T-helper 2 cell treated with Interferon-gamma antibody and Interleukin-4, amounts not matched to agents 5 μg/mL and 100 μg/mL, for 36 hours (primary cell): ENCODE measurements around the gene FAM135A.
"Not testable (repeated sequence)": the region's sequence is repeated elsewhere in the genome, so short reads cannot be mapped to it uniquely, and the experiment has no call there.

Experiments
- DNase-seq: peaks from one replicate; pipeline ENCODE4 v3.0.0; 2021; ENCODE audit warnings: low spot score
- H3K27ac Mint-ChIP-seq: one replicate; pipeline ENCODE4 v1.8.0; 2021; ENCODE audit warnings: mild to moderate bottlenecking, mixed read lengths
- H3K27me3 Mint-ChIP-seq: one replicate; pipeline ENCODE4 v1.8.0; 2021; ENCODE audit warnings: low read depth, mixed read lengths
- H3K36me3 Mint-ChIP-seq: one replicate; pipeline ENCODE4 v1.8.0; 2021; ENCODE audit warnings: low read depth, mixed read lengths
- H3K4me1 Mint-ChIP-seq: one replicate; pipeline ENCODE4 v1.8.0; 2021; ENCODE audit warnings: low read depth, mixed read lengths
- H3K4me3 Mint-ChIP-seq: one replicate; pipeline ENCODE4 v1.8.0; 2022; ENCODE audit warnings: mild to moderate bottlenecking, moderate library complexity, mixed read lengths
- H3K9me3 Mint-ChIP-seq: one replicate; pipeline ENCODE4 v1.8.0; 2021; ENCODE audit warnings: mixed read lengths

Gene FAM135A

GRCh38 chr6:70459235-70459634, 45.9 kb downstream of the FAM135A start:
- Mint-ChIP-seq H3K27me3 (no peaks in the 10 kb centered on the region), H3K4me3 (no peak overlapping the region), H3K36me3 (peaks cover 2% of the 10 kb centered on the region), H3K4me1 (no peaks in the 10 kb centered on the region), H3K27ac (no peak overlapping the region), H3K9me3 (no peaks in the 10 kb centered on the region)
- no peak for DNase-seq

GRCh38 chr6:70459699-70460098, 46.4 kb downstream of the FAM135A start:
- not testable (repeated sequence) for H3K4me3 Mint-ChIP-seq, H3K27ac Mint-ChIP-seq, H3K4me1 Mint-ChIP-seq, DNase-seq, H3K9me3 Mint-ChIP-seq, H3K27me3 Mint-ChIP-seq, H3K36me3 Mint-ChIP-seq

DNA sequence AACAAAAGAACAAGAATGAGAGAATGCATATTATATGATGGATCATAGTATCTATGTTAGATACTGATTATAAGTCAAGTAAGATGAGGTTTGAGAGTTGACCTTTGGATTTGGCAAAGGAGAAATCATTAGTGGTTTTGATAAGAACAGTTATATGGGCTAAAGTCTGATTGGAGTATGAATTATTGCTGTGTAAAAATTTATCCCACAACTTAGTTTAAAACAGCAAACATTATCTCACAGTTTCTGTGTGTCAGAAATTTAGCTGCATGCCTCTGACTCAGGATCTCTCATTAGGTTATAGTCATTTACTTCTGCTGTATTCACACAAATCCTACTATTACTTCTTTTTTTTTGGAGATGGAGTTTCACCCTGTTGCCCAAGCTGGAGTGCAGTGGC, 56.7 kb downstream of the FAM135A start:
- no peaks in the 10 kb centered on the region for H3K4me1 Mint-ChIP-seq

DNA sequence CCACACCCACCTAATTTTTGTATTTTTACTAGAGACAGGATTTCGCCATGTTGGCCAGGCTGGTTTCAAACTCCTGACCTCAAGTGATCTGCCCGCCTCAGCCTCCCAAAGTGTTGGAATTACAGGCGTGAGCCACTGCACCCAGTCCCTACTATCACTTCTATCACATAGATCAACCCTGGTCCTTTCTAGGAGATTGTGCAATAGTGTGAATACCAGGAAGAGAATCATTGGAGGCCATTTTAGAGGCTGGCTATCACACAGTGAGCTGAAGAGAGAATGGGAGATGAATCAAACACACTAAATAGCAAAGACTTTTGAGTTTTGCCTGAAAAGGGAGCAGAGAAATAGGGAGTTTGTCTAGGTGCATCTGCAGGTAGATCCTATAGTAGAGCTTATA, 57.2 kb downstream of the FAM135A start:
- H3K36me3 Mint-ChIP-seq, H3K27ac Mint-ChIP-seq, DNase-seq, H3K9me3 Mint-ChIP-seq, H3K4me1 Mint-ChIP-seq, H3K27me3 Mint-ChIP-seq, H3K4me3 Mint-ChIP-seq: not testable (repeated sequence)

More for the DNA sequence above, 56.7 kb downstream of the FAM135A start:
- H3K9me3 Mint-ChIP-seq, result no peaks in the 10 kb centered on the region
- H3K27ac Mint-ChIP-seq, result no peak overlapping the region
- no peak for DNase-seq
- peaks cover 2% of the 10 kb centered on the region for H3K36me3 Mint-ChIP-seq
- no peak overlapping the region for H3K4me3 Mint-ChIP-seq
- no peaks in the 10 kb centered on the region for H3K27me3 Mint-ChIP-seq

DNA sequence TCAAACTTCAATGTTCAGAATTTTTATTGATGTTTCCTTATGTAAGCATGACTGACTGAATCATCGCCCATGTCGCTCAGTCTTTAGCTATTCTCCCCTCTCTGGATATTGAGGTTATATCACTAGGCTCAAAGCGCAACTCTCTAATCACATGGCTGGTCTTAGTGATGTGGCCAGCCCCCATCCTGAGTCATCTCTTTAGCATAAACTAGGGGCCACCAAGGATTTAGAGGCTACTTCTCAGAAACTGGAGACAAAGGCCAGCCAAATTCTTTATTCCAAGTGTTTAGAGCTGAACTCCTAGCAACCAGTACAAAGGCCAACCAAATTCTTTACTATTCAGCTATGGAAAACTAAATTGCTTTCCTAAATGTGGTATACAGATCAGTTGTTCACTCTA, 61.4 kb downstream of the FAM135A start:
- Mint-ChIP-seq H3K27me3 (no peaks in the 10 kb centered on the region), H3K4me3 (no peak overlapping the region), H3K4me1 (no peaks in the 10 kb centered on the region), H3K36me3 (peaks cover 8% of the 10 kb centered on the region), H3K9me3 (no peaks in the 10 kb centered on the region), H3K27ac (no peak overlapping the region)
- DNase-seq, result no peak

GRCh38 chr6:70479236-70479635, 65.9 kb downstream of the FAM135A start:
- DNase-seq, result no peak
- H3K4me3 Mint-ChIP-seq, result no peak overlapping the region
- peaks cover 8% of the 10 kb centered on the region for H3K36me3 Mint-ChIP-seq
- H3K4me1 Mint-ChIP-seq, result no peaks in the 10 kb centered on the region
- H3K9me3 Mint-ChIP-seq, result no peaks in the 10 kb centered on the region
- no peak overlapping the region for H3K27ac Mint-ChIP-seq
- no peaks in the 10 kb centered on the region for H3K27me3 Mint-ChIP-seq

GRCh38 chr6:70486638-70487037, 73.3 kb downstream of the FAM135A start:
- not testable (repeated sequence) for H3K9me3 Mint-ChIP-seq, H3K4me1 Mint-ChIP-seq, H3K36me3 Mint-ChIP-seq

DNA sequence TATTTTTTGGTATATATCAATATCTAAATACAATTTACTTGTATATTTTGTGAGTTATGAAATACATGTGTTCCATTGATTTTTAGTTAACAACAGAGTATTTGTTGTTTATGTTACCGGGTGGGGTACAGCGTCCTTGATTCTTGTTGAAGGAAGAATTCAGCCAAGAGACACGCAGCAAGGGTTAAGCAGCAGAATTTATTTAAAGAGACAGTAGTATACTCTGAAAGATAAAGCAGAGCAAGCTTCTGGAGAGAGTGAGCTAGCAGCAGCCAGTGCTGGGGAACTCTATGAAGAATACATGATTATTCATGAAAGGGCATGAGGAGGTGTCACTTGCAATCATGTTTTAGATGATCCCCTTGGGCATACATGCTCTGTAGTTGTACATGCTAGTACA, 76.1 kb downstream of the FAM135A start:
- Mint-ChIP-seq H3K27me3 (no peaks in the 10 kb centered on the region), H3K4me3 (no peak overlapping the region), H3K27ac (no peak overlapping the region), H3K4me1 (no peaks in the 10 kb centered on the region), H3K36me3 (no peaks in the 10 kb centered on the region), H3K9me3 (no peaks in the 10 kb centered on the region)
- no peak for DNase-seq

More at GRCh38 chr6:70486638-70487037, 73.3 kb downstream of the FAM135A start:
- not testable (repeated sequence) for H3K27ac Mint-ChIP-seq, DNase-seq, H3K27me3 Mint-ChIP-seq, H3K4me3 Mint-ChIP-seq

DNA sequence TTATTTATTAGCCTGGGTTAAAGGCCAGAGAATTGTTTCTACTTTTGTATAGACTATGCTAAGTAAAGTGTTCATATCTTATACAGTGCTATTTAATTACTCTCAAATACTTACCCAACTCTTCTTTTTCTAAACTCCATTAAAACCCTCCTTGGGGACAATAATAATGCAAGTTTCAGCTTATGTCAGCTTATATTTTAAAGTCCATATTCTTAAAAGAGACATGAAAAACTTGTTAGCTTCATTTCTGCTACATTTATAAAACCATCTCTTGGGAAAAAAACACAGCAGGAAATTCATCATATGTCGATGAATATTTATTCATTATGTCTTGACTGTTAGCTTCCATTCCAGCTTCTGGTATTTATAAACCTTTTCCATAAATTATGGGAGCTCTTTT, 81.5 kb downstream of the FAM135A start:
- H3K27ac Mint-ChIP-seq, result no peak overlapping the region
- H3K9me3 Mint-ChIP-seq, result no peaks in the 10 kb centered on the region
- DNase-seq, result no peak
- no peaks in the 10 kb centered on the region for H3K27me3 Mint-ChIP-seq
- no peak overlapping the region for H3K4me3 Mint-ChIP-seq
- H3K4me1 Mint-ChIP-seq, result no peaks in the 10 kb centered on the region
- H3K36me3 Mint-ChIP-seq, result no peaks in the 10 kb centered on the region

DNA sequence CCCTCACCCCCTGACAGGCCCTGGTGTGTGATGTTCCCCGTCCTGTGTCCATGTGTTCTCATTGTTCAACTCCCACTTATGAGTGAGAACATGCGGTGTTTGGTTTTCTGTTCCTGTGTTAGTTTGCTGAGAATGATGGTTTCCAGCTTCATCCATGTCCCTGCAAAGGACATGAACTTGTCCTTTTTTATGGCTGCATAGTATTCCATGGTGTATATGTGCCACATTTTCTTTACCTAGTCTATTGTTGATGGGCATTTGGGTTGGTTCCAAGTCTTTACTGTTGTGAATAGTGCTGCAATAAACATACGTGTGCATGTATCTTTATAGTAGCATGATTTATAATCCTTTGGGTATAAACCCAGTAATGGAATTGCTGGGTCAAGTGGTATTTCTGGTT, 82.5 kb downstream of the FAM135A start:
- not testable (repeated sequence) for H3K27me3 Mint-ChIP-seq, H3K36me3 Mint-ChIP-seq, H3K4me1 Mint-ChIP-seq

DNA sequence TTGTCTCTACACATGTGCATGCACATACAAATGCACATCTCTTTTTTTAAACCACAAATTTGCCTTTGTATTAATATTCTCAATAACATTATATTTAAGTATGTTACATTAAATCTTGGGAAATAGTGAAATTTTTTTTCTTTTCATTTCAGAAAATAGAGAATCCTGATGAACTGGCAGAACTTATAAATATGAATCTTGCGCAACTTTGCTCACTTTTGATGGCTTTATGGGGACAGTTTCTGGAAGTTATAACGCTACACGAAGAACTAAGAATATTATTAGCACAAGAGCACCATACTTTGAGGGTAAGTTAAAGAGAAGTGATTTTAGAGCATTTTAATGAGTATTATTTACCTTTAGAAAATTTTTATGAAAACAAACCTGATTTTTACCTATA, 89.2 kb downstream of the FAM135A start:
- Mint-ChIP-seq H3K4me1 (no peaks in the 10 kb centered on the region), H3K27ac (no peak overlapping the region), H3K9me3 (peaks cover 11% of the 10 kb centered on the region), H3K36me3 (peaks cover 22% of the 10 kb centered on the region), H3K27me3 (no peaks in the 10 kb centered on the region), H3K4me3 (no peak overlapping the region)
- DNase-seq, result no peak

More for the DNA sequence above, 82.5 kb downstream of the FAM135A start:
- not testable (repeated sequence) for H3K27ac Mint-ChIP-seq, H3K9me3 Mint-ChIP-seq, DNase-seq, H3K4me3 Mint-ChIP-seq

DNA sequence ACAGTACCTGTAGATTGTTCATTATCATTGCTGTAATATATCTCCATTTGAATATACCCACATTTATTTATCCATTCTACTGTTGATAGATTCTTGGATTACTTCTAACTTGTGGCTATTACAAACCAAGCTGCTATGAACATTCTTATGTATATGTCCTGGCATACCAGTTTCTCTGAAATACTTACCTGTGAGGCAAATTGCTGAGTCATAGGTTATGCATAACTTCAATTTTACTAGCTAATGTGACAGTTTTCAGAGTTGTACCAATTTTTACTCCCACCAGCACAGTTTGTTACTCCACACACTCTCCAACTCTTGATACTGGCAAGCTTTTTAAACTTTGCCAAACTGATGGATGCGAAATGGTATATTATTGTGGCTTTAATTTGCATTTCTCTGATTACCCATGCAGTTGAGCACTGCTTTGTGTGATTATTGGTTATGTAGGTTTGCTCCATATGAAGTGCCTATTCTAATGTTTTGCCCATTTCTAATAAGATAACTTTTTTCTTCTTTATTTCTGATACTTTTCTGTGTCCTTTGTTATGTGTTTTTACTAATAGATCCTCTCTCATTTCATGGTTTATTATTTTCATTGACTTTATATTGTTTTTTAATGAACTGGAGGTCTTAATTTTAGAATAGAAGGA, 90.6 kb downstream of the FAM135A start:
- H3K36me3 Mint-ChIP-seq, result peaks cover 22% of the 10 kb centered on the region
- peaks cover 11% of the 10 kb centered on the region for H3K9me3 Mint-ChIP-seq
- no peak overlapping the region for H3K27ac Mint-ChIP-seq
- DNase-seq, result no peak
- H3K4me3 Mint-ChIP-seq, result no peak overlapping the region
- H3K4me1 Mint-ChIP-seq, result no peaks in the 10 kb centered on the region
- no peaks in the 10 kb centered on the region for H3K27me3 Mint-ChIP-seq

DNA sequence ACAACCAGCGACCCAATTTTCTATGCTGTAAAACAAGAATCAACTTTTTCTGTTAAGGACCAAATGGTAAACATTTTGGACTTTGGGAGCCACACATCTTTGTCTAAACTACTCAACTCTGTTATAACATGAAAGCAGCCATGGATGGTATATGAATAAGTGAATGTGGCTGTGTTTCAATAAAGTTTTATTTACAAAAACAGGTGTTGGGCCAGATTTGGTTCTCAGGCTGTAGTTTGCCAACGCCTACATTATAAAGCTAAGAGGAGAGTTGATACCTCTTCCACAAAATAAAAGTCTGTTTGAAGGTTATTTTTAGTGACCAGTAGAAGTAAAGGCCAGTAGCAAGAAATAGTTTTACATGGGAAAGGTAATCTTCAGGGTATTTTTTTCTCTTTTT, 93.0 kb downstream of the FAM135A start:
- H3K36me3 Mint-ChIP-seq, result peaks cover 22% of the 10 kb centered on the region
- H3K27ac Mint-ChIP-seq, result no peak overlapping the region
- H3K4me1 Mint-ChIP-seq, result no peaks in the 10 kb centered on the region
- no peaks in the 10 kb centered on the region for H3K27me3 Mint-ChIP-seq
- no peak for DNase-seq
- peaks cover 11% of the 10 kb centered on the region for H3K9me3 Mint-ChIP-seq
- no peak overlapping the region for H3K4me3 Mint-ChIP-seq

- H3K36me3 Mint-ChIP-seq, result peaks cover 22% of the 10 kb centered on the region
- peaks cover 11% of the 10 kb centered on the region for H3K9me3 Mint-ChIP-seq
- no peak overlapping the region for H3K27ac Mint-ChIP-seq
- no peak overlapping the region for H3K4me3 Mint-ChIP-seq
- DNase-seq, result no peak
- H3K27me3 Mint-ChIP-seq, result no peaks in the 10 kb centered on the region
- H3K4me1 Mint-ChIP-seq, result no peaks in the 10 kb centered on the region
Measured at GRCh38 chr6:70507161-70507560, 93.9 kb downstream of the FAM135A start.

GRCh38 chr6:70508953-70509352, 95.6 kb downstream of the FAM135A start:
- no peaks in the 10 kb centered on the region for H3K4me1 Mint-ChIP-seq
- no peak overlapping the region for H3K4me3 Mint-ChIP-seq
- no peaks in the 10 kb centered on the region for H3K27me3 Mint-ChIP-seq
- peaks cover 5% of the 10 kb centered on the region for H3K9me3 Mint-ChIP-seq
- DNase-seq, result no peak
- H3K27ac Mint-ChIP-seq, result no peak overlapping the region
- H3K36me3 Mint-ChIP-seq, result peaks cover 10% of the 10 kb centered on the region
